ENCODE measurements around the gene BTBD2. TPM values are rescaled to one million over a fixed set of nuclear protein-coding genes. Genes with fewer than 3 reads are reported as not detected.
A peak's percentile ranks its signal among the peaks of the same experiment; 100 is the strongest.

Gene BTBD2
- total and polyA plus RNA-seq, 2 of the 8 experiments (the other 6 are each of a cell fraction or from before 2014, with no cell fraction given), result 91.7 to 92.3 TPM

- no peak for TF ChIP-seq SIX5 (IDR thresholded peaks at IDR 0.05; ENCODE audit: low read depth, low read length)
- TF ChIP-seq CHD2 (IDR thresholded peaks at IDR 0.05; ENCODE audit: low read length), result peak; percentile 82
- TF ChIP-seq RXRA (IDR thresholded peaks at IDR 0.05; ENCODE audit: insufficient read depth, low read depth, low read length), result peak; percentile 49; the same call in 1 of the 2 replicates
- no peak for TF ChIP-seq YY1 (IDR thresholded peaks at IDR 0.05; ENCODE audit: low read depth, low read length)
- TF ChIP-seq SRF (IDR thresholded peaks at IDR 0.05; ENCODE audit: low read depth, low read length), result 0 out of 2 replicates have a peak, but pooled peaks have one; percentile 3
- no peak for TF ChIP-seq NANOG (IDR thresholded peaks at IDR 0.05; ENCODE audit: insufficient read depth, low read depth, low read length, poor library complexity, severe bottlenecking)
- TF ChIP-seq SIRT6 (IDR thresholded peaks at IDR 0.05; ENCODE audit: low read length), result no peak
- TF ChIP-seq CREB1 (IDR thresholded peaks at IDR 0.05), result 0 out of 2 replicates have a peak, but pooled peaks have one; percentile 23
- TF ChIP-seq USF2 (IDR thresholded peaks at IDR 0.05; ENCODE audit: low read length), result 0 out of 2 replicates have a peak, but pooled peaks have one; percentile 16
- TF ChIP-seq BCL11A (IDR thresholded peaks at IDR 0.05; ENCODE audit: low read depth in 2 of 2, low read length in 2 of 2), result no peak
- 0 out of 4 replicates have a peak, but pooled peaks of 1 of the 2 experiments have one; percentile 1 for TF ChIP-seq RAD21 (IDR thresholded peaks at IDR 0.05 in 1 of 2, conservative IDR thresholded peaks at IDR 0.05 in 1 of 2; ENCODE audit: low read depth in 2 of 2, low read length in 2 of 2)
- no peak for TF ChIP-seq TEAD4 (IDR thresholded peaks at IDR 0.05; ENCODE audit: low read depth, low read length)
- TF ChIP-seq ATF3 (IDR thresholded peaks at IDR 0.05; ENCODE audit: insufficient read depth, low read depth, low read length), result no peak
- peak; percentile 66 for TF ChIP-seq ASH2L (IDR thresholded peaks at IDR 0.05; ENCODE audit: low read length)
- peak; percentile 98 for TF ChIP-seq CEBPB (IDR thresholded peaks at IDR 0.05; ENCODE audit: low read depth, low read length)
- TF ChIP-seq KDM4A (IDR thresholded peaks at IDR 0.05; ENCODE audit: low read depth, low read length, severe bottlenecking), result peak; percentile 7
- no peak for TF ChIP-seq HDAC6 (IDR thresholded peaks at IDR 0.05; ENCODE audit: low read depth, low read length)
- peak; percentile 21; the same call in 1 of the 2 replicates for TF ChIP-seq MAX (IDR thresholded peaks at IDR 0.05)
- no peak for TF ChIP-seq CBX5 (IDR thresholded peaks at IDR 0.05; ENCODE audit: low read depth, low read length)
- no peak for TF ChIP-seq TAF7 (optimal IDR thresholded peaks at IDR 0.05; ENCODE audit: borderline replicate concordance, low read depth, low read length)
- TF ChIP-seq PHF8 (conservative IDR thresholded peaks at IDR 0.05; ENCODE audit: low read depth, low read length), result 0 out of 2 replicates have a peak, but pooled peaks have one; percentile 19
- no peak for TF ChIP-seq EZH2 (IDR thresholded peaks at IDR 0.05; ENCODE audit: low read depth, low read length, severe bottlenecking)
Measured at GRCh38 chr19:2041683-2042484, 26.4 kb upstream of the BTBD2 start (continued).
